Measurements from ENCODE around the gene MGRN1. TPM values are rescaled to one million over a fixed set of nuclear protein-coding genes. Genes with fewer than 3 reads are reported as not detected.

The MGRN1 gene
- total and polyA plus RNA-seq, 4 donors, result 29.5 to 112 (median 47.0) TPM

DNA sequence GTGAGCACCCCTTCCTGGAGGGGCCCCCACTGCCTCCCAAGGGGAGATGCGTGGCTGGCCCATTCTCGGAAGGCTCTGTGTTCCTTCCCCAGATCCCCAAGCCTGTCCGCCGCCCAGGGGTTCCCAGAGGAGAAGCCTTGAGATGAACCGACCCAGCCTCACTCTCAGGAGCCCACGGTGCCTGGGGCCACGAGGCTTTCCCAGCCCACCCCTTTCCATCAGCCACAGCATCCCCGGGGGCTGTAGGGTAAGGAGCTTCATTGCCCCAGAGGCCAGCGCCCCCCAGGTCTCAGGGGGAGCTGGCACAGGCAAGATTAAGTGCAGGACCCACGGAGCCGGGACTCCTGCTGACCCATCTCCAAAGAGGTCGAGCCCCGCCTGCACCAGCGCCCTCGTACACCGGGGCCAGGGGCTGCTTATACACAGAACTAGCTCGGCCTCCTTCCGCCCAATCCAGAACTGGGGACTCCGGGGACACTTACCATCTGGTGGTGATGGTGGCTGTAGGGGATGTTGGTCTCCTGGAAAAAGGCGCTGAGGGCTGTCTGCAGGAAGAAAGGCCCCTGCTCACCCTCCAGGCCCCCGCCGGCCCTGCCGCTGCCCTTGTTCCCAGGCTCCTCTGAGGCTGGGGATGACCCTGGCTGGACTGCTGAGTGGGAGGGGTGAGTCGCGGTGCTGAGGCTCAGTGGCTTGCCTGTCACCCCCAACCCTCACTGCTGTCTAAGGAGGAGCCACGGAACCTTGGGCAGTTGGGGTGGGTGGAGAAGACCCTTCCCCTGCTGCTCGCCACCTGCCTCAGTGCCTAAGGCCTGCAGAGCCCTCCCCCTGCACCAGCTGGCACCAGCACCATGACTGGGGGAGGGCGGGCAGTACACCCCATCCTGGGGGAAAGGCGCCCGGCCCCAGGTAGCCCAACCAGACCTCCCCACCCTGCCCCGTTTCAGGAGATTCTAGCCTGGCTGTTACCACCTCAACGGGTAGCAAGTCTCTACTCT lies 14.3 kb upstream of the MGRN1 start:
- Histone ChIP-seq H3K9me3 (ENCODE audit: control insufficient read depth in 4 of 4, insufficient read depth in 3 of 4, low read length in 3 of 4) (no peaks in the 10 kb centered on the region), H3K27ac (ENCODE audit: low read depth in 1 of 2, low read length in 1 of 2) (no peak overlapping the region), H3K9ac (ENCODE audit: insufficient read depth in 1 of 2, low read length in 2 of 2) (no peak overlapping the region), H3K4me1 (ENCODE audit: control insufficient read depth in 5 of 5, insufficient read depth in 5 of 5, low read length in 5 of 5) (peaks cover 0 to 22% (median 5%) of the 10 kb centered on the region in 5 donors), H3K4me3 (no peak overlapping the region), H3K36me3 (ENCODE audit: control insufficient read depth in 4 of 4, insufficient read depth in 4 of 4, low read length in 4 of 4) (peaks cover 0 to 25% (median 0%) of the 10 kb centered on the region in 4 donors), H3K27me3 (ENCODE audit: control insufficient read depth in 3 of 3, insufficient read depth in 3 of 3, low read length in 2 of 3) (no peaks in the 10 kb centered on the region)
- DNase-seq (no peak), ATAC-seq (ENCODE audit: insufficient read depth, low FRiP score) (no peak)
- WGBS, 2 donors, result 88% methylated on average over 32 of the region's 32 CpGs
- TF ChIP-seq, protein P1, sequence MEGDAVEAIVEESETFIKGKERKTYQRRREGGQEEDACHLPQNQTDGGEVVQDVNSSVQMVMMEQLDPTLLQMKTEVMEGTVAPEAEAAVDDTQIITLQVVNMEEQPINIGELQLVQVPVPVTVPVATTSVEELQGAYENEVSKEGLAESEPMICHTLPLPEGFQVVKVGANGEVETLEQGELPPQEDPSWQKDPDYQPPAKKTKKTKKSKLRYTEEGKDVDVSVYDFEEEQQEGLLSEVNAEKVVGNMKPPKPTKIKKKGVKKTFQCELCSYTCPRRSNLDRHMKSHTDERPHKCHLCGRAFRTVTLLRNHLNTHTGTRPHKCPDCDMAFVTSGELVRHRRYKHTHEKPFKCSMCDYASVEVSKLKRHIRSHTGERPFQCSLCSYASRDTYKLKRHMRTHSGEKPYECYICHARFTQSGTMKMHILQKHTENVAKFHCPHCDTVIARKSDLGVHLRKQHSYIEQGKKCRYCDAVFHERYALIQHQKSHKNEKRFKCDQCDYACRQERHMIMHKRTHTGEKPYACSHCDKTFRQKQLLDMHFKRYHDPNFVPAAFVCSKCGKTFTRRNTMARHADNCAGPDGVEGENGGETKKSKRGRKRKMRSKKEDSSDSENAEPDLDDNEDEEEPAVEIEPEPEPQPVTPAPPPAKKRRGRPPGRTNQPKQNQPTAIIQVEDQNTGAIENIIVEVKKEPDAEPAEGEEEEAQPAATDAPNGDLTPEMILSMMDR (IDR thresholded peaks at IDR 0.05; ENCODE audit: control extremely low read depth, extremely low read depth), result no peak

DNA sequence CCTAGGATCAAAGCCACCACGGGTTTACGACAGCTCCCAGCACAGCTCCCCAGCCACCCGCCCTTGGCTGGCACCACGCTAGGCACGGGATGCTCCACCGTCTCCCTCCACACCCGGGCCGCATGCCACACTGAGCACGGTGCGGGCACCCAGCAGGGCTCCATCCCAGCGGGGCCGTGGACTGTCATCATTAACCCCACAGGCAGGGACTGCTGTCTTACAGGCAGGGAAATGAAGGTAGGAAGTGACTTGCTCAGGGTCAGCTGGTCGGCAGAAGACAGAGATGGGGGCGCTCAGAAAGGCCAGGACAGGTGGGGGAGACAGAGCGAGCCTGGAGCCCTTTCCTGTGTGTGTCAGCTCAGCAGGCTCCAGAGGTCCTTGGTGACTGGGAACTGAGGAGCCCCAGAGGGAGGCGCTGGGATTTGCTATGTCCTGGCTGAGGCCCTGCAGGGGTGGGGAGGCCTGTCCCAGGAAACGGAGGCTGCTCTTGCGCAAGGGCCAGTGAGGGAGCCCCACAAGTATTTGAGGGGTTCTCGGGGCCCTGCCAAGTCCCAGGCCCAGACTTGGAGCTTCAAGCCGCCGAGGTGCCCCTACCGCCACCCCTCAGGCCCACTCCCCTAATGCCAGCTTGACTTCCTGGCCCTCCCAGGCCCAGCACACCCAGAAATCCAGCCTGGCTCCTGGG lies 13.1 kb upstream of the MGRN1 start:
- DNase-seq (no peak), ATAC-seq (ENCODE audit: insufficient read depth, low FRiP score) (no peak)
- Histone ChIP-seq H3K4me1 (ENCODE audit: control insufficient read depth in 5 of 5, insufficient read depth in 5 of 5, low read length in 5 of 5) (peaks cover 0 to 29% (median 9%) of the 10 kb centered on the region in 5 donors), H3K9ac (ENCODE audit: insufficient read depth in 1 of 2, low read length in 2 of 2) (no peak overlapping the region), H3K27me3 (ENCODE audit: control insufficient read depth in 3 of 3, insufficient read depth in 3 of 3, low read length in 2 of 3) (no peaks in the 10 kb centered on the region), H3K4me3 (no peak overlapping the region), H3K36me3 (ENCODE audit: control insufficient read depth in 4 of 4, insufficient read depth in 4 of 4, low read length in 4 of 4) (peaks cover 0 to 25% (median 0%) of the 10 kb centered on the region in 4 donors), H3K9me3 (ENCODE audit: control insufficient read depth in 4 of 4, insufficient read depth in 3 of 4, low read length in 3 of 4) (no peaks in the 10 kb centered on the region), H3K27ac (ENCODE audit: low read depth in 1 of 2, low read length in 1 of 2) (no peak overlapping the region)
- TF ChIP-seq, protein P1 (IDR thresholded peaks at IDR 0.05; ENCODE audit: control extremely low read depth, extremely low read depth), result no peak
- WGBS, 2 donors, result 73 to 79% methylated on average over 22 of the region's 22 CpGs

DNA sequence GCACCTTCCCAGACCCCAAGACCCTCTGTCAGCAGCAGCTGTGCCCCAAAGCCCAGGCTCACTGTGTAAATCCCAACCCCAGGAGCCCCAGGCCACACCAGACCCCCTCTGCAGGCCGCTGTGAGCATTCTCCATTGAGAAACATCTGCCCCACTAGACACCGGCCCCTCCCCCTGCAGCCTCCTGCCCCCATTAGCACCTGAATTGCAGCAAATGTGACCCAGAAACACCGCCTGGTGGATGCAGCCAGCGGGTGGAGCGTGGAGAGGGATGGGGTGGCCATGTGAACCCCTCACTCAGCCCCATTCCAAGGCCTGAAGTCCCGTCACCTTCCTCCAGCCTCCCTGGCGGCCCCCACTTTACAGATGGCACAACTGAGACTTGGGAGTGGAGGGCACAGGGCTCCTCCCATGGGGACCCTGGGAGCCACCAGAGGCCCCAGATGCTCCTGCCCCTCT lies 12.1 kb upstream of the MGRN1 start:
- no peak for DNase-seq
- Histone ChIP-seq H3K27ac (ENCODE audit: low read depth in 1 of 2, low read length in 1 of 2) (no peak overlapping the region), H3K36me3 (ENCODE audit: control insufficient read depth in 4 of 4, insufficient read depth in 4 of 4, low read length in 4 of 4) (peaks cover 0 to 25% (median 0%) of the 10 kb centered on the region in 4 donors), H3K4me1 (ENCODE audit: control insufficient read depth in 5 of 5, insufficient read depth in 5 of 5, low read length in 5 of 5) (peaks cover 0 to 36% (median 9%) of the 10 kb centered on the region in 5 donors), H3K9ac (ENCODE audit: insufficient read depth in 1 of 2, low read length in 2 of 2) (no peak overlapping the region), H3K27me3 (ENCODE audit: control insufficient read depth in 3 of 3, insufficient read depth in 3 of 3, low read length in 2 of 3) (no peaks in the 10 kb centered on the region), H3K4me3 (no peak overlapping the region), H3K9me3 (ENCODE audit: control insufficient read depth in 4 of 4, insufficient read depth in 3 of 4, low read length in 3 of 4) (no peaks in the 10 kb centered on the region)
- no peak for ATAC-seq (ENCODE audit: insufficient read depth, low FRiP score)
- WGBS, 2 donors, result 81 to 91% methylated on average over 7 of the region's 7 CpGs
- TF ChIP-seq, protein P1 (IDR thresholded peaks at IDR 0.05; ENCODE audit: control extremely low read depth, extremely low read depth), result no peak
